IPS DF 19.7 (cell line): ENCODE measurements around the gene CHST9.
A peak's percentile ranks its signal among the peaks of the same experiment; 100 is the strongest.

Experiments
- DNase-seq: peaks from one replicate; pipeline ENCODE4 v3.0.0-alpha.2; 2013; ENCODE audit warnings: low read depth, low spot score

CHST9 gene

DNA sequence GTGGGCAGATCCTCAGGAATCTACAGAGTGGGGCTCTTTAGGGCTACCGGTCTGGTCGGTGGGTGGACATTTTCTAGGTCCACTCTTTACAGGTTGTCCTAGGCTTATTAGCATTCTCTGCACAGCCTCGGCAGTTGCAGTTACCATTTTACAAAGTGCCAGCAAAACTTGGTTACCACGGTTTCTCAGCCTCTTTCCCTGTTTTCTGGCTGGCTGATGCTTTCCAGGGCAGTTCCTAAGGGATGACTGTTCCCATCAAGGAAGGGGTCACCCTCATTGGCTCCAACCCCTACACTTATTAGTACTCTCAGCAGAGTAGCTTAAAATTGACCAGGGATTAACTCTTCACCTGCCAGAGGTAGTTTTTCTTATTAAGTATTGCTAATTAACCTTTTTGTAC lies 317.6 kb downstream of the CHST9 start:
- DNase-seq: no peak

GRCh38 chr18:26865557-26865956 lies 319.6 kb downstream of the CHST9 start, which contains the start of gene AQP4:
AQP4 (minus strand) TSS chr18:26865707; CDS start chr18:26865689, 18 bp downstream.
- DNase-seq: no peak

GRCh38 chr18:26864658-26865057 lies 320.4 kb downstream of the CHST9 start:
- DNase-seq: no peak

DNA sequence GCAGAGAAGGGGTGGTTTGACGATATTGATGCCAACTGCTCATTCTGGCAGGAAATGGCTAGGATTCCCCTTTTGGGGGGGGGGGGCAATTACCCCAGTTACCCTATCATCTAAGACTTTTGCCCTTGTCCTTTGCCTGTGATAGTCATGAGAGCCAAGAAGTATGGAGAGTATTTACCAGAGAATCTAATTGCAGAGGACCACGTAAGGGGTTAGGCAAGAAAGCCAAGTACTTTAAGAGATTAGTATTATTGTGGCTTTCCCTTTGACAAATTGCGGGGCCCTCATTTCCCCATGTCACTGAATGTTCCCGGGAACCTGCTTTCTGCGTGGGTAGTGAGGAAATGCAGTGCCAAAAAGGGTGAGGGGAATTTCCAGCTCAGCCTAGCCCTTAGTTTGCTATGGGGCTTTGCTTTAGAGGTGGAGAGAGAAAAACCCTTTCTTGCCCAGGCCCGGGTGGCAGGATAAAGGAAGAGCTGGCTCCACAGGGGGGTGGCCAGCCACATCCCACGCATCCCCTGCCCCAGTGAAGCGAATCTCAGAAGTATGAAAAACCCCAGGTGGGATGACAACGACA lies 321.1 kb downstream of the CHST9 start:
- no peak for DNase-seq

DNA sequence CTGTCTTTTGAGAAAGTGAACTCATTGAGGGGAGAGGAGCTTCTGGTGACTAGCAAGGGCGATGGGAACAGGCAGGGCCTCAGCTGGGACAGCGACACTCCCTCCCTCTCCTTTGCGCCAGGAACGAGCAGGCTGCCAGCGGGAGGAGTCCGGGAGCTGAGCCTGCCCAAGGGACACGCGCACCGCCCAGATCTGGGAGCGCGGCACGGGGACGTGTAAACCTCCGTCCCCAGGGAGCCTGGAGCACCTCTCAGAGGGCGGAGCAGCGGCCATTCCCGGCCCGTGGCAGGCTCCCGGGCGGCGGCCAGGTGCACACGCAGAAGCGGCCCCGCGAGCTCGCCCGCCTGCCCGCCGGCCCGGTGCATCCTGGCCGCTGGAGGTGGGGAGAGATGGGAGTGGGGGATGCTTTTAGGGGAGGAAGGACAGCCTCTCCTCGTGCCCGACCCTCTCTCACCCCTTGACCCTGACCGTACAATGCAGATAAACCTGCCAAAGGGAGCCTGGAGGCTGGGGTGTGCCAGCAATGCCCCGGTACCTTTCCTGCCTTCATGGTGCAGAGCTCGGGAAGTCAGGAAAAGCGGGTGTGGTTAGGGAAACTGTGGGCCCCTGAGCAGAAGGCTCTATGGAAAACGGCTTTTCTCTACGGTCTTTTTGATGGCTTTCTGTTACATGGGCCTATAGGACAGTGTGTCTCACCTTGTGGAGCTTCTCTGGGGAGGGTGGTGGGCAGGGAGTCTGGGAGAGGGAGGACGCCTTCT lies 321.8 kb downstream of the CHST9 start:
- peak; percentile 23 for DNase-seq

- no peak for DNase-seq
Observed at GRCh38 chr18:26862084-26862483, 323.0 kb downstream of the CHST9 start.
